IMR-90 (cell line): ENCODE results near the gene MANSC1. TPM values are rescaled to one million over a fixed set of nuclear protein-coding genes. Genes with fewer than 3 reads are reported as not detected.
"Not testable (repeated sequence)": the region's sequence is repeated elsewhere in the genome, so short reads cannot be mapped to it uniquely, and the experiment has no call there.

ENCODE experiments used
- ATAC-seq: fragments of 200-7000 bp; cut with Tn5 transposase; 2 replicates; pipeline ENCODE4 v1.9.1; 2020; ENCODE audit warnings: low read depth, mild to moderate bottlenecking, moderate library complexity
- BruUV-seq: library from RNA; stranded (reverse); fragments of 400-500 nt; replicated peaks from 2 replicates; lab custom pipeline; 2021; lab: Mats Ljungman, UMichigan
- CTCF ChIA-PET: fragments of 300-600 bp; formaldehyde crosslinking; extraction: SDS; loops from one replicate; lab custom pipeline; 2021; ENCODE audit warnings: antibody characterized with exemption; lab: Yijun Ruan, JAX
- POLR2A ChIA-PET: fragments of 300-600 bp; sonication (Branson Sonifier 250); formaldehyde crosslinking; loops from one replicate; lab custom pipeline; 2022; ENCODE audit warnings: antibody characterized with exemption; ENCODE audit not compliant: unreplicated experiment; lab: Charles Lee
- DNase-seq: peaks from one replicate; pipeline ENCODE4 v3.0.0; 2013
- H2AFZ ChIP-seq: replicated peaks from 2 replicates; pipeline ENCODE3; 2013; ENCODE audit warnings: low read length, mild to moderate bottlenecking; ENCODE audit not compliant: poor library complexity
- H2AK5ac ChIP-seq: 2 replicates; pipeline ENCODE4 v1.6.1; 2013; ENCODE audit warnings: low read depth, low read length, inconsistent platforms
- H2AK9ac ChIP-seq: replicated peaks from 2 replicates; pipeline ENCODE3; 2013; ENCODE audit warnings: mild to moderate bottlenecking, low read depth, low read length, moderate library complexity; ENCODE audit not compliant: poor library complexity
- H2BK120ac ChIP-seq: 2 replicates; pipeline ENCODE4 v1.6.1; 2013; ENCODE audit warnings: low read depth, low read length, inconsistent platforms
- H2BK15ac ChIP-seq: 3 replicates; pipeline ENCODE4 v1.6.1; 2013; ENCODE audit warnings: low read depth, low read length, inconsistent platforms
- H2BK20ac ChIP-seq: 2 replicates; pipeline ENCODE4 v1.6.1; 2013; ENCODE audit warnings: low read depth, mild to moderate bottlenecking, inconsistent platforms, low read length, moderate library complexity
- H2BK5ac ChIP-seq: 2 replicates; pipeline ENCODE4 v1.6.1; 2013; ENCODE audit warnings: mild to moderate bottlenecking, low read depth, low read length, inconsistent platforms; ENCODE audit not compliant: poor library complexity, severe bottlenecking
- H3K14ac ChIP-seq: replicated peaks from 2 replicates; pipeline ENCODE4 v1.6.1; 2013; ENCODE audit warnings: low read depth, low read length, inconsistent platforms
- H3K18ac ChIP-seq: 2 replicates; pipeline ENCODE4 v1.6.1; 2013; ENCODE audit warnings: low read depth, low read length, control low read depth
- H3K23ac ChIP-seq: 2 replicates; pipeline ENCODE4 v1.6.1; 2013; ENCODE audit warnings: low read depth, low read length, inconsistent platforms
- H3K27ac ChIP-seq: 2 replicates; pipeline ENCODE4 v1.5.1; 2013; ENCODE audit warnings: mild to moderate bottlenecking, control low read depth, low read length; ENCODE audit not compliant: insufficient read depth
- H3K27me3 ChIP-seq: 2 replicates; pipeline ENCODE4 v1.6.1; 2013; ENCODE audit warnings: low read length; ENCODE audit not compliant: control insufficient read depth, insufficient read depth
- H3K36me3 ChIP-seq: 2 replicates; pipeline ENCODE4 v1.6.1; 2013; ENCODE audit warnings: low read length, mixed read lengths; ENCODE audit not compliant: control insufficient read depth, insufficient read depth
- H3K4ac ChIP-seq: 2 replicates; pipeline ENCODE4 v1.6.1; 2013; ENCODE audit warnings: low read depth, low read length, inconsistent platforms
- H3K4me1 ChIP-seq: 2 replicates; pipeline ENCODE4 v1.6.1; 2013; ENCODE audit warnings: low read length, mixed read lengths; ENCODE audit not compliant: control insufficient read depth, insufficient read depth
- H3K4me2 ChIP-seq: 2 replicates; pipeline ENCODE4 v1.6.1; 2013; ENCODE audit warnings: low read depth, mild to moderate bottlenecking, control low read depth, low read length, moderate library complexity
- H3K4me3 ChIP-seq: 2 replicates; pipeline ENCODE4 v1.5.1; 2013; ENCODE audit warnings: low read depth, mild to moderate bottlenecking, control low read depth, low read length, moderate library complexity; ENCODE audit not compliant: insufficient read depth
- H3K56ac ChIP-seq: 2 replicates; pipeline ENCODE4 v1.6.1; 2013; ENCODE audit warnings: low read length, inconsistent platforms; ENCODE audit not compliant: insufficient read depth; ENCODE audit errors: extremely low read depth
- H3K79me1 ChIP-seq, 2 experiments: 2 replicates each; pipeline ENCODE4 v1.6.1; 2013; ENCODE audit warnings: low read length in 2 of 2, inconsistent platforms in 1 of 2, low read depth in 1 of 2
- H3K9ac ChIP-seq: 2 replicates; pipeline ENCODE4 v1.6.1; 2013; ENCODE audit warnings: low read depth, low read length, control low read depth
- H3K9me1 ChIP-seq: 2 replicates; pipeline ENCODE4 v1.6.1; 2013; ENCODE audit warnings: low read length, inconsistent platforms; ENCODE audit not compliant: insufficient read depth
- H3K9me3 ChIP-seq: 2 replicates; pipeline ENCODE4 v1.6.1; 2013; ENCODE audit warnings: low read length; ENCODE audit not compliant: control insufficient read depth, insufficient read depth
- H4K20me1 ChIP-seq: 2 replicates; pipeline ENCODE4 v1.6.1; 2013; ENCODE audit warnings: low read length, inconsistent platforms; ENCODE audit not compliant: insufficient read depth
- H4K5ac ChIP-seq: 2 replicates; pipeline ENCODE4 v1.6.1; 2013; ENCODE audit warnings: mild to moderate bottlenecking, low read depth, low read length, control low read depth
- H4K8ac ChIP-seq, 2 experiments: 2 replicates each; pipeline ENCODE4 v1.6.1; 2013; ENCODE audit warnings: low read depth in 2 of 2, low read length in 2 of 2, control low read depth in 1 of 2, inconsistent platforms in 1 of 2
- H4K91ac ChIP-seq: 2 replicates; pipeline ENCODE4 v1.6.1; 2013; ENCODE audit warnings: low read depth, low read length, inconsistent platforms; ENCODE audit not compliant: insufficient read depth
- BHLHE40 ChIP-seq: fragments of 150-350 bp; IDR thresholded peaks from 2 replicates; pipeline ENCODE4 v1.6.1; 2016; ENCODE audit warnings: mild to moderate bottlenecking, low read depth, low read length
- CHD1 ChIP-seq: IDR thresholded peaks from 2 replicates; pipeline ENCODE4 v1.6.1; 2012; ENCODE audit warnings: low read depth, low read length, improper control_type of control experiment
- ELK1 ChIP-seq: fragments of 150-350 bp; IDR thresholded peaks from 2 replicates; pipeline ENCODE4 v1.6.1; 2016; ENCODE audit warnings: low read depth, mild to moderate bottlenecking, low read length, moderate library complexity, borderline replicate concordance
- FOS ChIP-seq: fragments of 150-350 bp; IDR thresholded peaks from 2 replicates; pipeline ENCODE4 v1.6.1; 2016; ENCODE audit warnings: low read depth, low read length
- MAZ ChIP-seq: IDR thresholded peaks from 2 replicates; pipeline ENCODE4 v1.6.1; 2012; ENCODE audit warnings: low read depth, mild to moderate bottlenecking, low read length, improper control_type of control experiment, moderate library complexity, borderline replicate concordance
- POLR2A ChIP-seq: IDR thresholded peaks from 2 replicates; pipeline ENCODE4 v1.6.1; 2012; ENCODE audit warnings: mild to moderate bottlenecking, low read depth, low read length
- RCOR1 ChIP-seq: IDR thresholded peaks from 2 replicates; pipeline ENCODE4 v1.6.1; 2012; ENCODE audit warnings: mild to moderate bottlenecking, low read length, improper control_type of control experiment; ENCODE audit not compliant: insufficient replicate concordance
- WGBS, 2 experiments: methylation state at CpG; one replicate each; pipeline versions ENCODE4 v1.1.5 to v1.1.7; 2013; ENCODE audit warnings: missing lambda C conversion rate in 2 of 2; ENCODE audit not compliant: insufficient read length in 1 of 2; ENCODE audit errors: extremely low coverage in 2 of 2; 5-methylcytosine and 5-hydroxymethylcytosine counted together
- dilution Hi-C: fragments of 300-500 bp; cut with HindIII; formaldehyde crosslinking; loops from one replicate; pipeline ENCODE4 v1.14.3; 2018; ENCODE audit warnings: low sequenced_read_pairs; ENCODE audit not compliant: unreplicated experiment
- in situ Hi-C: fragments of 300-500 bp; cut with MboI; formaldehyde crosslinking; loops from 3 replicates; pipeline ENCODE4 v1.14.3; 2019; ENCODE audit warnings: low sequenced_read_pairs, inconsistent platforms, mixed read lengths
- intact Hi-C: fragments of 100-400 bp; cut with micrococcal nuclease; formaldehyde crosslinking; loops from 2 replicates; pipeline ENCODE4 v1.10.0; 2022
- polyA plus RNA-seq, 3 experiments: library from polyadenylated mRNA; depleted of rRNA; stranded (reverse); fragments of >200 nt; gene quantifications; 2 replicates each; pipeline ENCODE4 v1.2.3, GENCODE V29; 2012; ENCODE audit warnings: low replicate concordance in 1 of 3
- total RNA-seq: library from RNA; depleted of rRNA; stranded (reverse); fragments of >200 nt; gene quantifications from 2 replicates; pipeline ENCODE4 v1.2.3, GENCODE V29; 2012

The MANSC1 gene
- total and polyA plus RNA-seq, 2 of the 4 experiments (the other 2 are of a cell fraction) = 1.1 to 2.2 TPM

GRCh38 chr12:12315838-12316237, 34.2 kb downstream of the MANSC1 start:
- no peak overlapping the region for H3K56ac ChIP-seq
- no peak overlapping the region for H3K4me3 ChIP-seq
- no peak overlapping the region for H3K14ac ChIP-seq
- no peak overlapping the region for H2AK5ac ChIP-seq
- H4K20me1 ChIP-seq = no peaks in the 10 kb centered on the region
- dilution Hi-C loops (no loop called here), intact Hi-C loops (no loop called here), in situ Hi-C loops (no loop called here)
- H3K23ac ChIP-seq = no peak overlapping the region
- DNase-seq = no peak
- H3K27ac ChIP-seq = no peak overlapping the region
- CTCF ChIA-PET = interaction anchor here (1.1 kb wide), 1 partner anchor 15 kb away, joined by 3 read pairs; no protein-coding TSS in a partner anchor
- H4K8ac ChIP-seq = no peak overlapping the region
- H2BK15ac ChIP-seq = no peak overlapping the region
- H3K18ac ChIP-seq = no peak overlapping the region
- no peak for TF ChIP-seq BHLHE40
- TF ChIP-seq ELK1 = no peak
- no peak for TF ChIP-seq CHD1
- TF ChIP-seq FOS = no peak
- no peak for TF ChIP-seq MAZ
- TF ChIP-seq RCOR1 = no peak
- TF ChIP-seq POLR2A = no peak
- no peaks in the 10 kb centered on the region for H3K9me3 ChIP-seq
- BruUV-seq = no TSS peak
- no peak overlapping the region for H4K5ac ChIP-seq
- H3K36me3 ChIP-seq = no peaks in the 10 kb centered on the region
- no peak overlapping the region for H2AFZ ChIP-seq
- H2BK20ac ChIP-seq = no peak overlapping the region
- H3K27me3 ChIP-seq = no peaks in the 10 kb centered on the region
- peaks cover 4% of the 10 kb centered on the region; the same call in 1 of the 2 replicates for H3K4me1 ChIP-seq
- H2BK5ac ChIP-seq = no peak overlapping the region
- no peak overlapping the region for H2BK120ac ChIP-seq
- H3K9ac ChIP-seq = no peak overlapping the region
- no peaks in the 10 kb centered on the region for H3K9me1 ChIP-seq
- ATAC-seq = no peak
- no peak overlapping the region for H3K4me2 ChIP-seq
- H3K79me1 ChIP-seq = no peaks in the 10 kb centered on the region
- POLR2A ChIA-PET = no interaction called here
- no peak overlapping the region for H2AK9ac ChIP-seq
- no peak overlapping the region for H4K91ac ChIP-seq
- no peak overlapping the region for H3K4ac ChIP-seq

- H3K4me3 ChIP-seq, intact Hi-C loops, H2BK20ac ChIP-seq, H3K27ac ChIP-seq, H4K5ac ChIP-seq, H3K79me1 ChIP-seq, H3K23ac ChIP-seq, BruUV-seq, H3K9me3 ChIP-seq, H4K91ac ChIP-seq, H3K36me3 ChIP-seq, H2BK15ac ChIP-seq, H3K18ac ChIP-seq, H2AK5ac ChIP-seq, H3K4me1 ChIP-seq, H4K8ac ChIP-seq, H2BK120ac ChIP-seq, H2AFZ ChIP-seq, H3K4me2 ChIP-seq, POLR2A ChIA-PET, H3K14ac ChIP-seq, H3K56ac ChIP-seq, H3K4ac ChIP-seq, H3K27me3 ChIP-seq, DNase-seq, CTCF ChIA-PET, ATAC-seq, in situ Hi-C loops, H3K9ac ChIP-seq, H2BK5ac ChIP-seq, H4K20me1 ChIP-seq, H3K9me1 ChIP-seq, dilution Hi-C loops, H2AK9ac ChIP-seq: not testable (repeated sequence)
- 100% methylated on average over 3 of the region's 10 CpGs; no CpG with 5 or more reads in 1 of the 2 experiments for WGBS, 2 experiments
These were observed 39.3 kb downstream of the MANSC1 start for GRCh38 chr12:12310695-12311094.
